Keratinocyte (primary cell): ENCODE results near the gene RYR2.

ENCODE experiments used
- CTCF ChIP-seq, 3 experiments: IDR thresholded peaks in 1 of 3; conservative IDR thresholded peaks in 1 of 3; optimal IDR thresholded peaks in 1 of 3; 2 replicates in 2 of 3; 3 replicates in 1 of 3; pipeline versions ENCODE3 to v1.5.1; 2011; ENCODE audit warnings: low read length in 3 of 3, mild to moderate bottlenecking in 3 of 3, moderate library complexity in 2 of 3, control low read depth in 1 of 3, inconsistent platforms in 1 of 3; ENCODE audit not compliant: insufficient read depth in 2 of 3; ENCODE audit errors: extremely low read depth in 1 of 3
- EZH2 ChIP-seq: IDR thresholded peaks from one replicate; pipeline ENCODE4 v1.6.1; 2012; ENCODE audit warnings: inconsistent platforms, mild to moderate bottlenecking, low read length, moderate library complexity

DNA sequence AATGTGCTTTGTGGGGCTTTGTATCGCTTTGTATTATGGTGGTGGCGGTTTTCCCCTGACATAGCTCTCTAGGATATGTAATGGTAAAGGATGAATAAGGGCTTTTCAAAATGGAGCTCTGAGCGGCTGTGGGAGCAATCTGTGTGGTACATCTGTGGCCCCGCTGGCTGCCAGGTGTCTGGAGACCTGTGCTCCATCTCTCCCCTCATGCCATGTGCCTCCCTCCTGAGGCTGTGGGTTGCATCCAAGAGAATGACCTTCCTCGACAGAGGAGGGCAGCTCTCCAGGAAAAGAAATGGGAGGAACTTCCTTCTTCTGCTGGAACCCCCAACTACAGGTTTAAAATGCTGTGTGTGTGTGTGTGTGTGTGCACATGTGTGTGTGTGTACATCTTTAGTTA lies 78.7 kb downstream of the RYR2 start:
- no peak for TF ChIP-seq CTCF (optimal IDR thresholded peaks at IDR 0.05 in 1 of 3, IDR thresholded peaks at IDR 0.05 in 1 of 3, conservative IDR thresholded peaks at IDR 0.05 in 1 of 3; ENCODE audit: extremely low read depth in 1 of 3, insufficient read depth in 2 of 3, low read length in 3 of 3)
- TF ChIP-seq EZH2, result no peak
